ENCODE results near the gene KRTAP29-1.

- TF ChIP-seq POLR2AphosphoS5 (IDR thresholded peaks at IDR 0.05; ENCODE audit: low read depth, low read length) (no peak), POLR2A (IDR thresholded peaks at IDR 0.05; ENCODE audit: low read depth, low read length) (no peak)
These were observed 24.3 kb downstream of the KRTAP29-1 start for GRCh38 chr17:41278176-41278955.
